HepG2 (cell line): ENCODE data around the gene SFT2D2. TPM values are rescaled to one million over a fixed set of nuclear protein-coding genes. Genes with fewer than 3 reads are reported as not detected.

Source experiments
- ATAC-seq: fragments of 200-7000 bp; cut with Tn5 transposase; 3 replicates; pipeline ENCODE4 v1.9.1; 2020; ENCODE audit warnings: mild to moderate bottlenecking, moderate library complexity
- BruUV-seq: library from RNA; stranded (reverse); fragments of 400-500 nt; replicated peaks from 2 replicates; lab custom pipeline; 2021; lab: Mats Ljungman, UMichigan
- CTCF ChIA-PET: fragments of 300-600 bp; formaldehyde crosslinking; extraction: SDS; loops from one replicate; lab custom pipeline; 2021; ENCODE audit warnings: low total read pairs, inconsistent platforms, low intra/inter-chr PET ratio; lab: Yijun Ruan, JAX
- POLR2A ChIA-PET: fragments of 350-600 bp; sonication (Branson Sonifier 250); formaldehyde crosslinking; loops from one replicate; lab custom pipeline; 2020; ENCODE audit warnings: antibody characterized with exemption, inconsistent platforms; lab: Yijun Ruan, JAX
- DNase-seq: peaks from one replicate; pipeline ENCODE4 v3.0.0-alpha.2; 2015; ENCODE audit warnings: low spot score
- FAIRE-seq: peaks from 3 replicates; lab custom pipeline; 2011; peaks lifted over from hg19 to GRCh38; lab: Jason Lieb, UNC
- H2AFZ ChIP-seq: one replicate; pipeline ENCODE4 v1.6.1; 2011; ENCODE audit warnings: low read length, inconsistent platforms
- H3K27ac ChIP-seq: fragments of 300-600 bp; 3 replicates; pipeline ENCODE4 v1.8.0; 2011; ENCODE audit warnings: mixed run types, mild to moderate bottlenecking, mixed read lengths, low read length, inconsistent platforms; ENCODE audit not compliant: insufficient read depth; ENCODE audit errors: extremely low read length
- H3K27me3 ChIP-seq, 2 experiments: fragments of 200-600 bp in 1 of 2; 2 replicates in 1 of 2; 3 replicates in 1 of 2; pipeline versions ENCODE4 v1.6.0 to v1.8.0; 2011; ENCODE audit warnings: low read length in 2 of 2, mild to moderate bottlenecking in 2 of 2, moderate library complexity in 2 of 2, inconsistent platforms in 1 of 2; ENCODE audit not compliant: insufficient read depth in 2 of 2, control insufficient read depth in 1 of 2
- H3K36me3 ChIP-seq, 2 experiments: fragments of 200-600 bp in 1 of 2; replicated peaks in 1 of 2; 2 replicates in 1 of 2; 3 replicates in 1 of 2; pipeline versions ENCODE4 v1.5.1 to v1.8.0; 2011; ENCODE audit warnings: low read length in 2 of 2, inconsistent platforms in 1 of 2; ENCODE audit not compliant: insufficient read depth in 2 of 2, control insufficient read depth in 1 of 2
- H3K4me1 ChIP-seq: 2 replicates; pipeline ENCODE4 v1.5.1; 2012; ENCODE audit warnings: low read length, inconsistent platforms; ENCODE audit not compliant: insufficient read depth
- H3K4me2 ChIP-seq: 2 replicates; pipeline ENCODE4 v1.6.0; 2011; ENCODE audit warnings: low read depth, low read length, inconsistent platforms
- H3K4me3 ChIP-seq, 3 experiments: fragments of 200-600 bp in 1 of 3; sonication (generic), shearing (Covaris generic) in 1 of 3; replicated peaks in 1 of 3; 2 replicates each; pipeline ENCODE4 v1.5.1; 2011 to 2016; ENCODE audit warnings: low read length in 3 of 3, inconsistent platforms in 2 of 3, low read depth in 2 of 3, mild to moderate bottlenecking in 2 of 3, control low read depth in 1 of 3, mixed read lengths in 1 of 3; ENCODE audit not compliant: insufficient read depth in 1 of 3
- H3K79me2 ChIP-seq: one replicate; pipeline ENCODE4 v1.6.1; 2011; ENCODE audit warnings: low read length, inconsistent platforms; ENCODE audit not compliant: insufficient read depth
- H3K9ac ChIP-seq: 2 replicates; pipeline ENCODE4 v1.6.0; 2011; ENCODE audit warnings: mild to moderate bottlenecking, low read depth, low read length, inconsistent platforms; ENCODE audit not compliant: insufficient read depth
- H3K9me3 ChIP-seq: 2 replicates; pipeline ENCODE4 v1.5.1; 2012; ENCODE audit warnings: mild to moderate bottlenecking, low read length
- H4K20me1 ChIP-seq: 2 replicates; pipeline ENCODE4 v1.6.0; 2011; ENCODE audit warnings: inconsistent platforms, mild to moderate bottlenecking, low read length, moderate library complexity; ENCODE audit not compliant: insufficient read depth
- ARNT ChIP-seq: fragments of 450-650 bp; IDR thresholded peaks from 2 replicates; pipeline ENCODE4 v1.6.1; 2017
- BHLHE40 ChIP-seq: IDR thresholded peaks from 2 replicates; pipeline ENCODE4 v1.6.1; 2011; ENCODE audit warnings: low read length, improper control_type of control experiment
- CEBPZ ChIP-seq: IDR thresholded peaks from 2 replicates; pipeline ENCODE4 v1.6.1; 2012; ENCODE audit warnings: low read length, improper control_type of control experiment
- EED ChIP-seq: sonication (generic); formaldehyde crosslinking; IDR thresholded peaks from 2 replicates; pipeline ENCODE4 v1.5.0; 2020; ENCODE audit warnings: mild to moderate bottlenecking, missing genetic modification reagents
- FOXA3 ChIP-seq: IDR thresholded peaks from 2 replicates; pipeline ENCODE4 v1.6.1; 2016; ENCODE audit warnings: missing genetic modification reagents, missing compliant biosample characterization
- FOXP4 ChIP-seq: sonication (generic); formaldehyde crosslinking; IDR thresholded peaks from 2 replicates; pipeline ENCODE4 v1.4.0; 2020; ENCODE audit warnings: missing genetic modification reagents
- PHF20 ChIP-seq: sonication (generic); formaldehyde crosslinking; IDR thresholded peaks from 2 replicates; pipeline ENCODE4 v1.5.0; 2020; ENCODE audit warnings: mild to moderate bottlenecking, missing genetic modification reagents
- RFXAP ChIP-seq: sonication (generic); formaldehyde crosslinking; IDR thresholded peaks from 2 replicates; pipeline ENCODE4 v1.4.0; 2020; ENCODE audit warnings: missing genetic modification reagents, borderline replicate concordance
- SMAD1 ChIP-seq: sonication (generic); formaldehyde crosslinking; IDR thresholded peaks from 2 replicates; pipeline ENCODE4 v1.4.0; 2020; ENCODE audit warnings: missing genetic modification reagents, low read depth, mild to moderate bottlenecking, borderline replicate concordance
- SPEN ChIP-seq: sonication (generic); formaldehyde crosslinking; IDR thresholded peaks from 2 replicates; pipeline ENCODE4 v1.5.1; 2020; ENCODE audit warnings: low read depth, mild to moderate bottlenecking, missing genetic modification reagents
- TAF15 ChIP-seq: fragments of 200-400 bp; formaldehyde crosslinking; IDR thresholded peaks from one replicate; pipeline ENCODE4 v1.6.1; 2018; ENCODE audit warnings: mild to moderate bottlenecking, low read depth, low read length; ENCODE audit not compliant: poor library complexity, severe bottlenecking
- TEAD2 ChIP-seq: sonication (generic); formaldehyde crosslinking; IDR thresholded peaks from 2 replicates; pipeline ENCODE4 v1.9.0; 2021; ENCODE audit warnings: missing genetic modification reagents
- WGBS: methylation state at CpG from one replicate; pipeline ENCODE4 v1.1.6; 2017; ENCODE audit warnings: low lambda C conversion rate; 5-methylcytosine and 5-hydroxymethylcytosine counted together
- in situ Hi-C: cut with HindIII; loops from 2 replicates; pipeline ENCODE4 v1.10.0; 2017; ENCODE audit warnings: low pct_unique_long_range_greater_than_20kb; ENCODE audit not compliant: extremely low pct_ligation_motif_present
- intact Hi-C: fragments of 100-400 bp; cut with micrococcal nuclease; formaldehyde crosslinking; loops from one replicate; pipeline ENCODE4 v1.10.0; 2022; ENCODE audit not compliant: unreplicated experiment
- polyA plus RNA-seq, 8 experiments: library from polyadenylated mRNA; depleted of rRNA in 3 of 8; stranded (reverse) in 7 of 8; unstranded in 1 of 8; fragments of >200 nt; fragmentation: Illumina TruSeq in 4 of 8; extraction: Trizol in 4 of 8; gene quantifications; 2 replicates each; pipeline versions ENCODE4 v1.2.1 to v1.2.3, GENCODE V29; 2011 to 2016; ENCODE audit warnings: low read depth in 4 of 8, missing spikeins in 1 of 8, mixed read lengths in 1 of 8; ENCODE audit not compliant: insufficient read depth in 1 of 8
- total RNA-seq, 5 experiments: library from RNA; depleted of rRNA; stranded (reverse); fragments of >200 nt; fragmentation: Illumina TruSeq; extraction: Trizol; gene quantifications; 2 replicates each; pipeline ENCODE4 v1.2.3, GENCODE V29; 2016; ENCODE audit warnings: low read depth in 1 of 5
- TF ChIP-seq, protein P1 (sequence below): sonication (generic); formaldehyde crosslinking; IDR thresholded peaks from 2 replicates; pipeline ENCODE4 v1.5.1; 2020; ENCODE audit warnings: mild to moderate bottlenecking, missing genetic modification reagents

SFT2D2 gene
- total and polyA plus RNA-seq, 2 of the 13 experiments (the other 11 are each of a cell fraction or from before 2014, with no cell fraction given), result 10.0 to 28.8 TPM

GRCh38 chr1:168285521-168285790 lies 59.7 kb downstream of the SFT2D2 start (continued):
- TF ChIP-seq FOXP4 (CRISPR knock-in tag), result no peak
- TF ChIP-seq, all 625 proteins: peak for 0

GRCh38 chr1:168285971-168286927 lies 60.4 kb downstream of the SFT2D2 start:
- no peak for TF ChIP-seq EED (CRISPR knock-in tag)
- TF ChIP-seq SMAD1 (CRISPR knock-in tag), result no peak
- no peak for TF ChIP-seq SPEN (CRISPR knock-in tag)
- no peak for TF ChIP-seq TAF15
- TF ChIP-seq PHF20 (CRISPR knock-in tag), result no peak
- no peak for TF ChIP-seq CEBPZ
- no peak for TF ChIP-seq ARNT
- TF ChIP-seq, protein P1, sequence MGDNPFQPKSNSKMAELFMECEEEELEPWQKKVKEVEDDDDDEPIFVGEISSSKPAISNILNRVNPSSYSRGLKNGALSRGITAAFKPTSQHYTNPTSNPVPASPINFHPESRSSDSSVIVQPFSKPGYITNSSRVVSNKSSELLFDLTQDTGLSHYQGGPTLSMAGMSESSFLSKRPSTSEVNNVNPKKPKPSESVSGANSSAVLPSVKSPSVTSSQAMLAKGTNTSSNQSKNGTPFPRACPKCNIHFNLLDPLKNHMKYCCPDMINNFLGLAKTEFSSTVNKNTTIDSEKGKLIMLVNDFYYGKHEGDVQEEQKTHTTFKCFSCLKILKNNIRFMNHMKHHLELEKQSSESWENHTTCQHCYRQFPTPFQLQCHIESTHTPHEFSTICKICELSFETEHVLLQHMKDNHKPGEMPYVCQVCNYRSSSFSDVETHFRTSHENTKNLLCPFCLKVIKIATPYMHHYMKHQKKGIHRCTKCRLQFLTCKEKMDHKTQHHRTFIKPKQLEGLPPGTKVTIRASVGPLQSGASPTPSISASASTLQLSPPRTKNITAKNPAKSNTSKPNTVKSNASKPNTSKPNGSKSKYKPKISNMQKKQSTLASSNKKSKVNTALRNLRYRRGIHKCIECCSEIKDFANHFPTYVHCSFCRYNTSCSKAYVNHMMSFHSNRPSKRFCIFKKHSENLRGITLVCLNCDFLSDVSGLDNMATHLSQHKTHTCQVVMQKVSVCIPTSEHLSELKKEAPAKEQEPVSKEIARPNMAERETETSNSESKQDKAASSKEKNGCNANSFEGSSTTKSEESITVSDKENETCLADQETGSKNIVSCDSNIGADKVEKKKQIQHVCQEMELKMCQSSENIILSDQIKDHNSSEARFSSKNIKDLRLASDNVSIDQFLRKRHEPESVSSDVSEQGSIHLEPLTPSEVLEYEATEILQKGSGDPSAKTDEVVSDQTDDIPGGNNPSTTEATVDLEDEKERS (CRISPR knock-in tag), result no peak
- no peak for TF ChIP-seq FOXA3 (CRISPR knock-in tag)
- no peak for TF ChIP-seq TEAD2 (CRISPR knock-in tag)
- TF ChIP-seq RFXAP, result no peak
- no peak for TF ChIP-seq BHLHE40
- TF ChIP-seq, all 625 proteins: peak for 0
- in situ Hi-C loops (no loop called here), intact Hi-C loops (no loop called here)
- no peak overlapping the region for H3K27ac ChIP-seq
- no peaks in the 10 kb centered on the region for H3K9me3 ChIP-seq
- BruUV-seq, result no TSS peak
- no peak overlapping the region for H3K4me2 ChIP-seq
- CTCF ChIA-PET, result no interaction called here
- no peaks in the 10 kb centered on the region for H3K27me3 ChIP-seq
- no peaks in the 10 kb centered on the region for H4K20me1 ChIP-seq
- no peaks in the 10 kb centered on the region for H3K79me2 ChIP-seq
- no peaks in the 10 kb centered on the region for H3K36me3 ChIP-seq
- no peak for DNase-seq
- no peak overlapping the region for H2AFZ ChIP-seq
- 65% methylated on average over 4 of the region's 4 CpGs for WGBS
- no peaks in the 10 kb centered on the region; the same call in 1 of the 2 replicates for H3K4me1 ChIP-seq
- H3K9ac ChIP-seq, result no peak overlapping the region
- no peak overlapping the region for H3K4me3 ChIP-seq
- POLR2A ChIA-PET, result no interaction called here
- FAIRE-seq, result no peak
- no peak for ATAC-seq
